HEK293 (cell line): Measurements from ENCODE around the gene HUNK.
A peak's percentile ranks its signal among the peaks of the same experiment; 100 is the strongest.

Source experiments
- CTCF ChIA-PET: fragments of 350-600 bp; formaldehyde crosslinking; extraction: SDS; loops from one replicate; lab custom pipeline; 2021; ENCODE audit warnings: antibody characterized with exemption; lab: Yijun Ruan, JAX
- POLR2A ChIA-PET: fragments of 300-600 bp; formaldehyde crosslinking; extraction: SDS; loops from one replicate; lab custom pipeline; 2020; ENCODE audit warnings: antibody characterized with exemption, inconsistent platforms; lab: Yijun Ruan, JAX
- H3K27ac ChIP-seq: fragments of 200-500 bp; sonication (Bioruptor generic); 2 replicates; pipeline ENCODE4 v1.5.1; 2014; ENCODE audit warnings: low read depth, low read length, control low read depth, inconsistent platforms; ENCODE audit errors: extremely low read depth
- H3K36me3 ChIP-seq, 2 experiments: fragments of 200-500 bp in 1 of 2; sonication (Bioruptor generic) in 1 of 2; 1 replicate in 1 of 2; 2 replicates in 1 of 2; pipeline ENCODE4 v1.5.1; 2014 to 2017; ENCODE audit warnings: inconsistent platforms in 2 of 2, low read length in 2 of 2; ENCODE audit not compliant: control insufficient read depth in 2 of 2, insufficient read depth in 1 of 2
- H3K4me1 ChIP-seq: fragments of 200-500 bp; sonication (Bioruptor generic); 2 replicates; pipeline ENCODE4 v1.5.1; 2014; ENCODE audit warnings: mild to moderate bottlenecking, low read length, inconsistent platforms; ENCODE audit not compliant: control insufficient read depth, insufficient read depth
- H3K4me3 ChIP-seq: 2 replicates; pipeline ENCODE4 v1.5.1; 2011; ENCODE audit warnings: low read depth, mild to moderate bottlenecking, control low read depth, low read length, moderate library complexity
- H3K9me3 ChIP-seq: fragments of 200-500 bp; sonication (Bioruptor generic); 2 replicates; pipeline ENCODE4 v1.5.1; 2014; ENCODE audit warnings: low read depth, low read length, inconsistent platforms; ENCODE audit not compliant: control insufficient read depth, insufficient read depth
- KLF10 ChIP-seq: fragments of 450-650 bp; IDR thresholded peaks from 2 replicates; pipeline ENCODE4 v1.5.1; 2018; ENCODE audit warnings: missing biosample characterization, mild to moderate bottlenecking, missing genetic modification characterization
- KLF17 ChIP-seq: fragments of 450-650 bp; formaldehyde crosslinking; IDR thresholded peaks from 2 replicates; pipeline ENCODE4 v1.5.1; 2016; ENCODE audit warnings: missing biosample characterization, missing genetic modification characterization
- MZF1 ChIP-seq: fragments of 450-650 bp; formaldehyde crosslinking; IDR thresholded peaks from 2 replicates; pipeline ENCODE4 v1.5.1; 2017; ENCODE audit warnings: missing biosample characterization, missing genetic modification characterization, borderline replicate concordance
- OSR2 ChIP-seq: fragments of 450-650 bp; formaldehyde crosslinking; IDR thresholded peaks from 2 replicates; pipeline ENCODE4 v1.5.1; 2016; ENCODE audit warnings: missing biosample characterization, missing genetic modification characterization
- PRDM2 ChIP-seq: fragments of 450-650 bp; formaldehyde crosslinking; IDR thresholded peaks from 2 replicates; pipeline ENCODE4 v1.5.1; 2016; ENCODE audit warnings: missing biosample characterization, missing genetic modification characterization, borderline replicate concordance
- REPIN1 ChIP-seq: fragments of 450-650 bp; formaldehyde crosslinking; IDR thresholded peaks from 2 replicates; pipeline ENCODE4 v1.5.1; 2017; ENCODE audit warnings: missing biosample characterization, missing genetic modification characterization, low read depth
- ZBTB1 ChIP-seq: fragments of 450-650 bp; formaldehyde crosslinking; IDR thresholded peaks from 2 replicates; pipeline ENCODE4 v1.5.1; 2016; ENCODE audit warnings: missing biosample characterization, missing genetic modification characterization
- ZBTB20 ChIP-seq: fragments of 450-650 bp; formaldehyde crosslinking; IDR thresholded peaks from 2 replicates; pipeline ENCODE4 v1.5.1; 2016; ENCODE audit warnings: missing biosample characterization, missing genetic modification characterization
- ZIC2 ChIP-seq: fragments of 450-650 bp; formaldehyde crosslinking; IDR thresholded peaks from 2 replicates; pipeline ENCODE4 v1.5.1; 2016; ENCODE audit warnings: missing biosample characterization, missing genetic modification characterization
- ZNF214 ChIP-seq: fragments of 450-650 bp; formaldehyde crosslinking; IDR thresholded peaks from 2 replicates; pipeline ENCODE4 v1.5.1; 2017; ENCODE audit warnings: missing biosample characterization, mild to moderate bottlenecking, missing genetic modification characterization, borderline replicate concordance
- ZNF449 ChIP-seq: fragments of 450-650 bp; formaldehyde crosslinking; IDR thresholded peaks from 2 replicates; pipeline ENCODE4 v1.5.1; 2017; ENCODE audit warnings: missing biosample characterization, mild to moderate bottlenecking, missing genetic modification characterization, moderate library complexity
- ZNF488 ChIP-seq: fragments of 450-650 bp; formaldehyde crosslinking; IDR thresholded peaks from 2 replicates; pipeline ENCODE4 v1.5.1; 2016; ENCODE audit warnings: missing biosample characterization, missing genetic modification characterization
- ZNF549 ChIP-seq: fragments of 450-650 bp; IDR thresholded peaks from 2 replicates; pipeline ENCODE4 v1.5.1; 2018; ENCODE audit warnings: missing biosample characterization, missing genetic modification characterization, mild to moderate bottlenecking, inconsistent platforms, moderate library complexity
- ZNF626 ChIP-seq: fragments of 450-650 bp; sonication (Bioruptor Pico); formaldehyde crosslinking; IDR thresholded peaks from 2 replicates; pipeline ENCODE4 v1.5.1; 2018; ENCODE audit warnings: missing biosample characterization, missing genetic modification characterization, inconsistent platforms
- ZNF747 ChIP-seq: fragments of 450-650 bp; formaldehyde crosslinking; IDR thresholded peaks from 2 replicates; pipeline ENCODE4 v1.5.1; 2016; ENCODE audit warnings: missing biosample characterization, missing genetic modification characterization

Gene HUNK

GRCh38 chr21:31879911-31880310 lies 7.1 kb downstream of the HUNK start:
- Histone ChIP-seq H3K9me3 (no peaks in the 10 kb centered on the region), H3K27ac (no peak overlapping the region), H3K4me1 (no peaks in the 10 kb centered on the region), H3K4me3 (no peak overlapping the region), H3K36me3 (no peaks in the 10 kb centered on the region)
- ChIA-PET POLR2A (no interaction called here), CTCF (interaction anchor here (1.7 kb wide), 1 partner anchor 14 kb away, joined by 5 read pairs; no protein-coding TSS in a partner anchor)
- TF ChIP-seq REPIN1, result no peak
- no peak for TF ChIP-seq ZNF549 (tag by site-specific recombination)
- TF ChIP-seq OSR2 (tag by site-specific recombination), result no peak
- no peak for TF ChIP-seq ZNF626 (tag by site-specific recombination)
- TF ChIP-seq ZNF449 (tag by site-specific recombination), result no peak
- no peak for TF ChIP-seq ZNF747 (tag by site-specific recombination)
- no peak for TF ChIP-seq ZIC2

GRCh38 chr21:31880816-31881215 lies 8.0 kb downstream of the HUNK start:
- Histone ChIP-seq H3K9me3 (no peaks in the 10 kb centered on the region), H3K27ac (no peak overlapping the region), H3K4me3 (no peak overlapping the region), H3K4me1 (no peaks in the 10 kb centered on the region)
- ChIA-PET CTCF (interaction anchor here (1.7 kb wide), 1 partner anchor 15 kb away, joined by 5 read pairs; no protein-coding TSS in a partner anchor), POLR2A (no interaction called here)
- no peak for TF ChIP-seq ZNF488
- TF ChIP-seq ZNF214 (tag by site-specific recombination), result no peak
- no peak for TF ChIP-seq PRDM2 (tag by site-specific recombination)
- no peak for TF ChIP-seq KLF10 (tag by site-specific recombination)
- TF ChIP-seq ZNF747 (tag by site-specific recombination), result no peak
- no peak for TF ChIP-seq ZBTB1 (tag by site-specific recombination)
- TF ChIP-seq ZBTB20, result no peak
- TF ChIP-seq, all 188 proteins: peak for 0
- no peaks in the 10 kb centered on the region; a peak in 1 of 3 replicates for H3K36me3 ChIP-seq

- H3K36me3 ChIP-seq, result no peaks in the 10 kb centered on the region; a peak in 1 of 3 replicates
- H3K4me3 ChIP-seq, result no peak overlapping the region
- no peak overlapping the region for H3K27ac ChIP-seq
- no peaks in the 10 kb centered on the region for H3K9me3 ChIP-seq
- no peak for TF ChIP-seq KLF17 (tag by site-specific recombination)
- peak; percentile 37; the same call in 1 of the 2 replicates for TF ChIP-seq MZF1
- ChIA-PET CTCF (no interaction called here), POLR2A (no interaction called here)
- H3K4me1 ChIP-seq, result no peaks in the 10 kb centered on the region
These were observed 9.9 kb downstream of the HUNK start for GRCh38 chr21:31882711-31883110.
